WTC11 (cell line): ENCODE measurements around the gene HDC.

Experiments used
- ATF3 ChIP-seq: sonication (generic); formaldehyde crosslinking; conservative IDR thresholded peaks from 2 replicates; pipeline ENCODE4 v1.8.1; 2022; ENCODE audit warnings: mild to moderate bottlenecking, missing genetic modification reagents
- CTCF ChIP-seq: fragments of 200-600 bp; IDR thresholded peaks from 2 replicates; pipeline ENCODE4 v1.8.0; 2022; ENCODE audit warnings: antibody characterized with exemption
- TF ChIP-seq, protein P1 (sequence below): sonication (generic); formaldehyde crosslinking; IDR thresholded peaks from 2 replicates; pipeline ENCODE4 v1.8.1; 2022; ENCODE audit warnings: mild to moderate bottlenecking, moderate library complexity, missing genetic modification reagents

DNA sequence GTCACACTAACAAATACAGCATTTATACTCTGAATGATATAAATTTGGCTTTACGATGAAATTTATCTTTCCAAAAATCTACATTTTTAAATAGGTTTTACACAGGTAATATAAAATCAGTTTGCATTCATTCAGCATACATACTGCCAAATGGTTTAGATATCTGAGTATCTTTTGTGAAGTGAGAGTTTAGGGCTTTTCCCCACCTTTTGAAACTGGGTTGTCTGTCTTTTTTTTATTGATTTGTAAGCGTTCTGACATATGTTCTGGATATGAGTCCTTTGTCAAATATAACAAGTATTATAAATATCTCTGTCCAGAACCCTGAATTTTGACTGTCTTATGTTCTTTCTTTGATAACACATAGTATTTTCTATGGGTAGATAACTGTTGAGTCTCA lies 47.1 kb upstream of the HDC start:
- TF ChIP-seq CTCF: no peak
- TF ChIP-seq ATF3 (CRISPR knock-in tag): no peak
- TF ChIP-seq, protein P1, sequence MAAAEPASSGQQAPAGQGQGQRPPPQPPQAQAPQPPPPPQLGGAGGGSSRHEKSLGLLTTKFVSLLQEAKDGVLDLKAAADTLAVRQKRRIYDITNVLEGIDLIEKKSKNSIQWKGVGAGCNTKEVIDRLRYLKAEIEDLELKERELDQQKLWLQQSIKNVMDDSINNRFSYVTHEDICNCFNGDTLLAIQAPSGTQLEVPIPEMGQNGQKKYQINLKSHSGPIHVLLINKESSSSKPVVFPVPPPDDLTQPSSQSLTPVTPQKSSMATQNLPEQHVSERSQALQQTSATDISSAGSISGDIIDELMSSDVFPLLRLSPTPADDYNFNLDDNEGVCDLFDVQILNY (CRISPR knock-in tag): no peak
